OCI-LY3 (cell line): ENCODE measurements around the gene BRWD1.

Experiments
- EZH2phosphoT487 ChIP-seq: fragments of 200-600 bp; shearing (Covaris generic); IDR thresholded peaks from 2 replicates; pipeline ENCODE4 v1.6.1; 2018; ENCODE audit warnings: antibody characterized with exemption, mixed run types, low read depth
- TF ChIP-seq, protein P1 (sequence below): fragments of 200-600, 300-600 bp; sonication (generic); IDR thresholded peaks from 2 replicates; pipeline ENCODE4 v1.5.1; 2014; ENCODE audit warnings: antibody characterized with exemption, low read length, low read depth

DNA sequence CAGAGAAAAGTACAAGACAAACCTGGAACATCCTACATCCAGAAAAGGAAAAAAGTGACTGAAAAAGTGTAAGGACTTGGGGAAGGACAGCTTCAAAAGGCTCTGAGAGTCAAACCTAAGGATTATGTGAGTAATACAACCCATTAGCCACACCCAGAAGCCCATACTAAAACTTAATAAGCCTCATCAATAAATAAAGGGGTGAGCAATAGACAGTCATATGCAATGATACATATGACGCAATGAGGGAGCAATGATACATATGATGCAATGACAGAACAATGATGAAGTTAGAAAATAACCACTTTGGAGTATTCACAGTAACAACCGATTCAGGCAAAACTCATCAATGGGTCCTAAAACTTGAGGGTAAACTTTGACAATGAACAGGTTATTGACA lies 50.1 kb downstream of the BRWD1 start:
- TF ChIP-seq, protein P1, sequence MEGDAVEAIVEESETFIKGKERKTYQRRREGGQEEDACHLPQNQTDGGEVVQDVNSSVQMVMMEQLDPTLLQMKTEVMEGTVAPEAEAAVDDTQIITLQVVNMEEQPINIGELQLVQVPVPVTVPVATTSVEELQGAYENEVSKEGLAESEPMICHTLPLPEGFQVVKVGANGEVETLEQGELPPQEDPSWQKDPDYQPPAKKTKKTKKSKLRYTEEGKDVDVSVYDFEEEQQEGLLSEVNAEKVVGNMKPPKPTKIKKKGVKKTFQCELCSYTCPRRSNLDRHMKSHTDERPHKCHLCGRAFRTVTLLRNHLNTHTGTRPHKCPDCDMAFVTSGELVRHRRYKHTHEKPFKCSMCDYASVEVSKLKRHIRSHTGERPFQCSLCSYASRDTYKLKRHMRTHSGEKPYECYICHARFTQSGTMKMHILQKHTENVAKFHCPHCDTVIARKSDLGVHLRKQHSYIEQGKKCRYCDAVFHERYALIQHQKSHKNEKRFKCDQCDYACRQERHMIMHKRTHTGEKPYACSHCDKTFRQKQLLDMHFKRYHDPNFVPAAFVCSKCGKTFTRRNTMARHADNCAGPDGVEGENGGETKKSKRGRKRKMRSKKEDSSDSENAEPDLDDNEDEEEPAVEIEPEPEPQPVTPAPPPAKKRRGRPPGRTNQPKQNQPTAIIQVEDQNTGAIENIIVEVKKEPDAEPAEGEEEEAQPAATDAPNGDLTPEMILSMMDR, result no peak
- TF ChIP-seq EZH2phosphoT487, result no peak
